Measurements from ENCODE around the gene ISM1. TPM values are rescaled to one million over a fixed set of nuclear protein-coding genes. Genes with fewer than 3 reads are reported as not detected.

The ISM1 gene
- total RNA-seq, 4 donors from 2014 or later, result 0.49 to 6.2 (median 2.3) TPM; not detected in 1

DNA sequence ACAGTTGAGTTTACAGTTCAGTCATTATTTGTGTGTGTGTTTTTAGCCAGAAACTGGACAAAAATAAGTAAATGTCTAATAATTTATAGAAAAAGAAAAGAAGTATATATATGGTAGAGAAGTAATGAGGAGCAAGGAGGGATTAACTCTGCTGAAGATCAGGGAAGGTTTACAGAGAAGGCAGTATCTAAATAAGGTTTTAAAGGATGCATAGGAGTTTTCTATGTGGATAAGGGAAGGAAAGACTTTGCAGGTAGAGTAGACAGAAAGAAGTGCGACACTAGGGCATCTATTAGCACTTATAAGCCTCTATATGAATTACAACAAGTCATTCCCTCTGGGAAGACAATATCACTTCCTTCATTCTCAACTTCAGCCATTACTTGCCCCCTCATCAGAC is 34.3 kb downstream of the ISM1 start:
- H3K27ac ChIP-seq, result no peak overlapping the region
- intact Hi-C loops (cut with DNase I; ENCODE audit: low total_unique reads), result no loop called here

DNA sequence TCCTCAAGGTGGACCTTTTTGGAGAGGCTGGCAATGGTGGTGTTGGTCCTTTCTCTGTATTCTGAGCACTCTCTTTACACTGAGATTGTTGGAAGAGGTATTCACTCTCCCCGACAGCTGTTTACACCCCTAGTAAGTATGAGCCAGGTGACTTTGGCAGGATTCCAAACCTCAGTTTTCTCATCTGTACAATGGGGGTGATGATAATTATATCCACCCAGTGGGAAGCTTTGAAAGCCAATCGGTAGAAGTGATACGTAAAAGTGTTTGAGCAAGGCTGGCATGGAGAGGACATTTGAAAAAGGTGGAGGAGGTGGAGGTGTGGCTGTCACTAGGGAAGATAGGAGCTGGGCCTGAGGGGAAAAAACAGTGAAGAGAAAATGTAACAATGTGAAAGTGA is 35.5 kb downstream of the ISM1 start:
- H3K4me1 ChIP-seq, result no peaks in the 10 kb centered on the region
- H3K36me3 ChIP-seq, result no peaks in the 10 kb centered on the region
- no peaks in the 10 kb centered on the region for H3K27me3 ChIP-seq
- H3K27ac ChIP-seq, result no peak overlapping the region
- no peak for TF ChIP-seq POLR2A (IDR thresholded peaks at IDR 0.05)
- TF ChIP-seq, protein P1, sequence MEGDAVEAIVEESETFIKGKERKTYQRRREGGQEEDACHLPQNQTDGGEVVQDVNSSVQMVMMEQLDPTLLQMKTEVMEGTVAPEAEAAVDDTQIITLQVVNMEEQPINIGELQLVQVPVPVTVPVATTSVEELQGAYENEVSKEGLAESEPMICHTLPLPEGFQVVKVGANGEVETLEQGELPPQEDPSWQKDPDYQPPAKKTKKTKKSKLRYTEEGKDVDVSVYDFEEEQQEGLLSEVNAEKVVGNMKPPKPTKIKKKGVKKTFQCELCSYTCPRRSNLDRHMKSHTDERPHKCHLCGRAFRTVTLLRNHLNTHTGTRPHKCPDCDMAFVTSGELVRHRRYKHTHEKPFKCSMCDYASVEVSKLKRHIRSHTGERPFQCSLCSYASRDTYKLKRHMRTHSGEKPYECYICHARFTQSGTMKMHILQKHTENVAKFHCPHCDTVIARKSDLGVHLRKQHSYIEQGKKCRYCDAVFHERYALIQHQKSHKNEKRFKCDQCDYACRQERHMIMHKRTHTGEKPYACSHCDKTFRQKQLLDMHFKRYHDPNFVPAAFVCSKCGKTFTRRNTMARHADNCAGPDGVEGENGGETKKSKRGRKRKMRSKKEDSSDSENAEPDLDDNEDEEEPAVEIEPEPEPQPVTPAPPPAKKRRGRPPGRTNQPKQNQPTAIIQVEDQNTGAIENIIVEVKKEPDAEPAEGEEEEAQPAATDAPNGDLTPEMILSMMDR (IDR thresholded peaks at IDR 0.05), result no peak
- H3K4me3 ChIP-seq, result no peak overlapping the region
- H3K9me3 ChIP-seq, result no peaks in the 10 kb centered on the region
- DNase-seq, result no peak
- intact Hi-C loops (cut with DNase I; ENCODE audit: low total_unique reads), result no loop called here

More for the DNA sequence above, 34.3 kb downstream of the ISM1 start:
- no peak for DNase-seq
- TF ChIP-seq, protein P1 (IDR thresholded peaks at IDR 0.05), result no peak
- no peak for TF ChIP-seq POLR2A (IDR thresholded peaks at IDR 0.05)
- no peaks in the 10 kb centered on the region for H3K36me3 ChIP-seq
- no peak overlapping the region for H3K4me3 ChIP-seq
- no peaks in the 10 kb centered on the region for H3K27me3 ChIP-seq
- no peaks in the 10 kb centered on the region for H3K4me1 ChIP-seq
- no peaks in the 10 kb centered on the region for H3K9me3 ChIP-seq

DNA sequence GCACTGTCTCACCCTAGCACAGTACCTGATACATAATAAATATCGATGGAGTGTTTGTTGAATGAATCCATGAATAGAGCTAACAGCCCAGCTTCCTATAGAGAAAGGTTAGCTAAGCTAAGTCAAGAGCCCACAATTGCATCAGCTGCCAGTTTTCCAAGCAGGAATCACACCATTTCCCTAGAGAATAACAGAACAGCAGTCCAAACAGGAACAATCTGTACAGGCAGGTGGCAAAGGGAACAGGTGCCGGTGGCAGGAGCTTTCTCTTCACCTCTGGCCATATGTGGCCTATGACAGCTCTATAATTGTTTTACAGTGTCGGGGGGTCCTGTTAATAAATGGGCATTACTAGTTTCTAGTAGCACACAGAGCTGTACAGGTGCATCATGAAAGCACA is 38.8 kb downstream of the ISM1 start:
- H3K4me1 ChIP-seq, result no peaks in the 10 kb centered on the region
- TF ChIP-seq, protein P1 (IDR thresholded peaks at IDR 0.05), result no peak
- TF ChIP-seq POLR2A (IDR thresholded peaks at IDR 0.05), result no peak
- no peaks in the 10 kb centered on the region for H3K27me3 ChIP-seq
- no peaks in the 10 kb centered on the region for H3K9me3 ChIP-seq
- no peaks in the 10 kb centered on the region for H3K36me3 ChIP-seq
- H3K27ac ChIP-seq, result no peak overlapping the region
- DNase-seq, result no peak
- H3K4me3 ChIP-seq, result no peak overlapping the region
- intact Hi-C loops (cut with DNase I; ENCODE audit: low total_unique reads), result no loop called here

DNA sequence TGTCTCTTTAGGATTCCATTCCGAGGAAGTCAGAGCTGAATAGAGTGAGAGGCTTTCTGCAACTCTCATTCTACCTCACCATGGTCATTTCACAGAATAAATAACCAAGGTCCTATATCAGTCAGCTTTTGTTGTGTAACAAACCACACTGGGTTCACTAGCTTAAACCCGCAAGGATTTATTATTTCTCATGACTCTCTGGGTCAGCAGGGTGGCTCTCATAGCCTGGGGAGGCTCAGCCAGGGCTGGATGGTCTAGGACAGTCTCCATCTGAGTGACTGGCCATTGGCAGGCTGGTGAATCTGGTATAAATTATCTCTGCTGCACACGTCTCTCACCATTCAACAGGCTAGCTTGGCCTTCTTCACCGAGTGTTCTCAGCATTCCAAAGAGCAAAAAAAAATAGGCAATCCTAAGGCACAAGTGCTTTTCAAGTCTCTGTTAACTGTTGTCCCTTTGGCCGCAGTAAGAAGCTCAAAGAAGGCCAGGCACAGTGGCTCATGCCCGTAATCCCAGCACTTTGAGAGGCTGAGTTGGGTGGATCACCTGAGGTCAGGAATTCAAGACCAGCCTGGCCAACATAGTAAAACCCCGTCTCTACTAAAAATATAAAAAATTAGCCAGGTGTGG is 39.7 kb downstream of the ISM1 start:
- no peaks in the 10 kb centered on the region for H3K9me3 ChIP-seq
- H3K4me1 ChIP-seq, result no peaks in the 10 kb centered on the region
- H3K36me3 ChIP-seq, result no peaks in the 10 kb centered on the region
- TF ChIP-seq POLR2A (IDR thresholded peaks at IDR 0.05), result no peak
- TF ChIP-seq, protein P1 (IDR thresholded peaks at IDR 0.05), result no peak
- H3K27ac ChIP-seq, result no peak overlapping the region
- intact Hi-C loops (cut with DNase I; ENCODE audit: low total_unique reads), result no loop called here
- H3K4me3 ChIP-seq, result no peak overlapping the region
- no peak for DNase-seq
- no peaks in the 10 kb centered on the region for H3K27me3 ChIP-seq

DNA sequence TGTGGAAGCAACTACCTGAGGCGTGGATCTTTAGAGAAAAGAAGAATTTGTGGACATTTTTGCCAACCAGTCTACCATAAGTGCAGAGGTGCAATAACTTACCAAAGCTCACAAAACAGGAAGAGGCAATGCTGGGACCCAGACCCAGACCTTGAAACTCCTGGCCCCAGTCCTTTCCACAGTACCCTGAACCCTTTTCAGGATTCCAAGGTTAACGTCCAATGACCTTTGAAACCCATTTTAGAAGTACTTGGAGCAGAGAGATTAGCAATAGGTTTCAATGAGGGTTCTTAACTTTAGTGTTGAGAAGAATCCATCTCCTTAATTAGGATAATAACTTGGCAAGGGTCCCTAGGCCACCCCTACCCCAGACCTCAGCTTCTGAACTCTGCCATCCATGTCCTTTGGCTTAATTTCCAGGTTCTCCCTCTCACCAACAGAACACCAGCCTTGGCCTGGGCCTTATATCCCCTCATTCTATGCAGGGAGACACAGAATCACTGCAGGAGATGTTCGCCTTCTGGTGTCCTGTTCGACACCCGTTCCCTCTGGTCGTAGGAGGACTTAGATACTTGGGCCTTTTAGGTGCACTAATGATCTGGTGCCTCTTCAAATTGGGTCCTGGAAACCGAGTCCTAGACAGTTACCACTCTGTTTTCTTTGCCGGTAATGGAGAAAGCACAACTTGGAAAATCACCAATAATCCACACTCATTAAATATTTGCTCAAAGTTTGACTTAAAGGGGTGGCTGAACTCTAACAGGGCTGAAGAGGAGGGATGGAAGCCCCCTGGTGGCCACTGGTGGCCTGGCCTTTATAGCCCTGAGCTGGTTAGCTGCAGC is 40.6 kb downstream of the ISM1 start:
- TF ChIP-seq, protein P1 (IDR thresholded peaks at IDR 0.05), result peak; percentile 22 to 47 (median 42)
- no peak for TF ChIP-seq POLR2A (IDR thresholded peaks at IDR 0.05)
- no peaks in the 10 kb centered on the region for H3K4me1 ChIP-seq
- no peaks in the 10 kb centered on the region for H3K36me3 ChIP-seq
- H3K27ac ChIP-seq, result no peak overlapping the region
- no peak overlapping the region for H3K4me3 ChIP-seq
- DNase-seq, result peak; percentile 25 to 35
- H3K27me3 ChIP-seq, result no peaks in the 10 kb centered on the region
- intact Hi-C loops (cut with DNase I; ENCODE audit: low total_unique reads), result no loop called here
- no peaks in the 10 kb centered on the region for H3K9me3 ChIP-seq
